Endothelial cell of umbilical vein (primary cell): ENCODE results near the gene ANKFN1.

Source experiments
- FOS ChIP-seq: IDR thresholded peaks from 2 replicates; pipeline ENCODE4 v1.6.1; 2011; ENCODE audit warnings: mild to moderate bottlenecking, low read length, moderate library complexity, borderline replicate concordance; ENCODE audit not compliant: insufficient read depth
- JUN ChIP-seq: IDR thresholded peaks from 2 replicates; pipeline ENCODE4 v1.6.1; 2011; ENCODE audit warnings: borderline replicate concordance, low read depth; ENCODE audit not compliant: insufficient read length, insufficient read depth
- TF ChIP-seq, protein P1 (sequence below), 2 donors: IDR thresholded peaks; 1 replicate in 1 of 2; 2 replicates in 1 of 2; pipeline ENCODE4 v1.5.1; 2011; ENCODE audit warnings: low read length in 2 of 2, mild to moderate bottlenecking in 2 of 2, moderate library complexity in 2 of 2, control low read depth in 1 of 2, inconsistent platforms in 1 of 2, low read depth in 1 of 2; ENCODE audit not compliant: insufficient read depth in 1 of 2; ENCODE audit errors: extremely low read depth in 1 of 2

- TF ChIP-seq, protein P1, sequence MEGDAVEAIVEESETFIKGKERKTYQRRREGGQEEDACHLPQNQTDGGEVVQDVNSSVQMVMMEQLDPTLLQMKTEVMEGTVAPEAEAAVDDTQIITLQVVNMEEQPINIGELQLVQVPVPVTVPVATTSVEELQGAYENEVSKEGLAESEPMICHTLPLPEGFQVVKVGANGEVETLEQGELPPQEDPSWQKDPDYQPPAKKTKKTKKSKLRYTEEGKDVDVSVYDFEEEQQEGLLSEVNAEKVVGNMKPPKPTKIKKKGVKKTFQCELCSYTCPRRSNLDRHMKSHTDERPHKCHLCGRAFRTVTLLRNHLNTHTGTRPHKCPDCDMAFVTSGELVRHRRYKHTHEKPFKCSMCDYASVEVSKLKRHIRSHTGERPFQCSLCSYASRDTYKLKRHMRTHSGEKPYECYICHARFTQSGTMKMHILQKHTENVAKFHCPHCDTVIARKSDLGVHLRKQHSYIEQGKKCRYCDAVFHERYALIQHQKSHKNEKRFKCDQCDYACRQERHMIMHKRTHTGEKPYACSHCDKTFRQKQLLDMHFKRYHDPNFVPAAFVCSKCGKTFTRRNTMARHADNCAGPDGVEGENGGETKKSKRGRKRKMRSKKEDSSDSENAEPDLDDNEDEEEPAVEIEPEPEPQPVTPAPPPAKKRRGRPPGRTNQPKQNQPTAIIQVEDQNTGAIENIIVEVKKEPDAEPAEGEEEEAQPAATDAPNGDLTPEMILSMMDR (IDR thresholded peaks at IDR 0.05; ENCODE audit: extremely low read depth in 1 of 2, insufficient read depth in 1 of 2, low read depth in 1 of 2, low read length in 2 of 2): no peak
- no peak for TF ChIP-seq FOS
- no peak for TF ChIP-seq JUN
Observed at GRCh38 chr17:56351675-56352074, 198.4 kb downstream of the ANKFN1 start.
